GM12878 (cell line): ENCODE measurements around the gene NKX2-3. TPM values are rescaled to one million over a fixed set of nuclear protein-coding genes. Genes with fewer than 3 reads are reported as not detected.

ENCODE experiments used
- polyA plus RNA-seq, 11 experiments: library from polyadenylated mRNA; depleted of rRNA in 4 of 11; unstranded in 6 of 11; stranded (reverse) in 5 of 11; fragments of >200 nt; fragmentation: Nextera tagmentation in 4 of 11; fragmentation: Illumina TruSeq in 1 of 11; extraction: Ambion mirVana in 4 of 11; extraction: Trizol in 1 of 11; gene quantifications; 1 replicate in 1 of 11; 2 replicates in 10 of 11; pipeline versions ENCODE4 v1.2.1 to v1.2.3, GENCODE V29; 2011 to 2016; ENCODE audit warnings: inconsistent platforms in 2 of 11, missing spikeins in 2 of 11, low read depth in 1 of 11
- total RNA-seq, 4 experiments: library from RNA; depleted of rRNA in 3 of 4; stranded (reverse); fragments of >200 nt in 3 of 4; fragmentation: Illumina TruSeq in 1 of 4; extraction: Trizol in 1 of 4; gene quantifications; 2 replicates each; pipeline versions ENCODE4 v1.2.1 to v1.2.3, GENCODE V29; 2013 to 2021

The NKX2-3 gene
- total and polyA plus RNA-seq, 10 of the 15 experiments (the other 5 are each of a cell fraction or from before 2014, with no cell fraction given), result not detected

Other genes starting within 250 kb of the NKX2-3 start
- not detected in 2 replicates for gene CNNM1, start 203.6 kb upstream of the NKX2-3 start, total RNA-seq (2014; rRNA removed)
- gene CNNM1, start 203.6 kb upstream of the NKX2-3 start, total RNA-seq (2014; rRNA removed; fragmentation: Illumina TruSeq; extraction: Trizol), result not detected in 2 replicates
- not detected in 2 replicates for gene CNNM1, start 203.6 kb upstream of the NKX2-3 start, total RNA-seq (2021)
- not detected in 2 replicates for gene CNNM1, start 203.6 kb upstream of the NKX2-3 start, polyA plus RNA-seq (2011; rRNA removed)
- 0.01 TPM in 1 of 2 replicates, not detected in the other for gene CNNM1, start 203.6 kb upstream of the NKX2-3 start, polyA plus RNA-seq (2014; fragmentation: Illumina TruSeq; extraction: Trizol)
- not detected for gene CNNM1, start 203.6 kb upstream of the NKX2-3 start, polyA plus RNA-seq (2014; fragmentation: Nextera tagmentation; extraction: Ambion mirVana)
- not detected in 2 replicates for gene CNNM1, start 203.6 kb upstream of the NKX2-3 start, polyA plus RNA-seq (2014; rRNA removed)
- gene CNNM1, start 203.6 kb upstream of the NKX2-3 start, polyA plus RNA-seq (2016; fragmentation: Nextera tagmentation; extraction: Ambion mirVana), result not detected
- gene GOT1, start 102.3 kb upstream of the NKX2-3 start, total RNA-seq (2014; rRNA removed), result 37.1 and 42.2 TPM in 2 replicates
- 32.5 and 34.5 TPM in 2 replicates for gene GOT1, start 102.3 kb upstream of the NKX2-3 start, total RNA-seq (2014; rRNA removed; fragmentation: Illumina TruSeq; extraction: Trizol)
- gene GOT1, start 102.3 kb upstream of the NKX2-3 start, total RNA-seq (2021), result 35.6 and 36.4 TPM in 2 replicates
- 30.1 and 44.4 TPM in 2 replicates for gene GOT1, start 102.3 kb upstream of the NKX2-3 start, polyA plus RNA-seq (2011; rRNA removed)
- gene GOT1, start 102.3 kb upstream of the NKX2-3 start, polyA plus RNA-seq (2014; fragmentation: Illumina TruSeq; extraction: Trizol), result 63.6 and 92.0 TPM in 2 replicates
- 10 to 100 TPM; 56.2 to 58.4 TPM for gene GOT1, start 102.3 kb upstream of the NKX2-3 start, polyA plus RNA-seq (2014; fragmentation: Nextera tagmentation; extraction: Ambion mirVana)
- 33.8 and 38.9 TPM in 2 replicates for gene GOT1, start 102.3 kb upstream of the NKX2-3 start, polyA plus RNA-seq (2014; rRNA removed)
- gene GOT1, start 102.3 kb upstream of the NKX2-3 start, polyA plus RNA-seq (2016; fragmentation: Nextera tagmentation; extraction: Ambion mirVana), result 10 to 100 TPM; 67.4 to 67.5 TPM
- 15.6 and 16.0 TPM in 2 replicates for gene SLC25A28, start 87.5 kb downstream of the NKX2-3 start, total RNA-seq (2014; rRNA removed)
- gene SLC25A28, start 87.5 kb downstream of the NKX2-3 start, total RNA-seq (2014; rRNA removed; fragmentation: Illumina TruSeq; extraction: Trizol), result 27.0 and 27.5 TPM in 2 replicates
- 28.8 and 31.8 TPM in 2 replicates for gene SLC25A28, start 87.5 kb downstream of the NKX2-3 start, total RNA-seq (2021)
- 29.3 and 40.0 TPM in 2 replicates for gene SLC25A28, start 87.5 kb downstream of the NKX2-3 start, polyA plus RNA-seq (2011; rRNA removed)
- gene SLC25A28, start 87.5 kb downstream of the NKX2-3 start, polyA plus RNA-seq (2014; fragmentation: Illumina TruSeq; extraction: Trizol), result 47.8 and 49.6 TPM in 2 replicates
- 10 to 100 TPM; 20.2 to 22.8 TPM for gene SLC25A28, start 87.5 kb downstream of the NKX2-3 start, polyA plus RNA-seq (2014; fragmentation: Nextera tagmentation; extraction: Ambion mirVana)
- 43.2 and 45.8 TPM in 2 replicates for gene SLC25A28, start 87.5 kb downstream of the NKX2-3 start, polyA plus RNA-seq (2014; rRNA removed)
- gene SLC25A28, start 87.5 kb downstream of the NKX2-3 start, polyA plus RNA-seq (2016; fragmentation: Nextera tagmentation; extraction: Ambion mirVana), result 10 to 100 TPM in 1 of 2 experiments, 1 to 10 TPM in 1; 7.5 to 10.8 TPM
- 5.7 and 5.9 TPM in 2 replicates for gene ENTPD7, start 126.6 kb downstream of the NKX2-3 start, total RNA-seq (2014; rRNA removed)
- 6.1 and 6.4 TPM in 2 replicates for gene ENTPD7, start 126.6 kb downstream of the NKX2-3 start, total RNA-seq (2014; rRNA removed; fragmentation: Illumina TruSeq; extraction: Trizol)
- 6.5 and 6.7 TPM in 2 replicates for gene ENTPD7, start 126.6 kb downstream of the NKX2-3 start, total RNA-seq (2021)
- 4.6 and 5.2 TPM in 2 replicates for gene ENTPD7, start 126.6 kb downstream of the NKX2-3 start, polyA plus RNA-seq (2011; rRNA removed)
- gene ENTPD7, start 126.6 kb downstream of the NKX2-3 start, polyA plus RNA-seq (2014; fragmentation: Illumina TruSeq; extraction: Trizol), result 5.1 and 5.2 TPM in 2 replicates
- under 1 TPM; 0.73 to 0.90 TPM for gene ENTPD7, start 126.6 kb downstream of the NKX2-3 start, polyA plus RNA-seq (2014; fragmentation: Nextera tagmentation; extraction: Ambion mirVana)
- 2.9 and 4.1 TPM in 2 replicates for gene ENTPD7, start 126.6 kb downstream of the NKX2-3 start, polyA plus RNA-seq (2014; rRNA removed)
- gene ENTPD7, start 126.6 kb downstream of the NKX2-3 start, polyA plus RNA-seq (2016; fragmentation: Nextera tagmentation; extraction: Ambion mirVana), result 1 to 10 TPM; 5.2 TPM
- gene COX15, start 199.2 kb downstream of the NKX2-3 start, total RNA-seq (2014; rRNA removed), result 36.3 and 37.4 TPM in 2 replicates
- gene COX15, start 199.2 kb downstream of the NKX2-3 start, total RNA-seq (2014; rRNA removed; fragmentation: Illumina TruSeq; extraction: Trizol), result 30.6 and 32.9 TPM in 2 replicates
- gene COX15, start 199.2 kb downstream of the NKX2-3 start, total RNA-seq (2021), result 37.8 and 38.9 TPM in 2 replicates
- gene COX15, start 199.2 kb downstream of the NKX2-3 start, polyA plus RNA-seq (2011; rRNA removed), result 36.4 and 46.8 TPM in 2 replicates
- gene COX15, start 199.2 kb downstream of the NKX2-3 start, polyA plus RNA-seq (2014; fragmentation: Illumina TruSeq; extraction: Trizol), result 38.1 and 44.7 TPM in 2 replicates
- 10 to 100 TPM; 46.3 to 50.7 TPM for gene COX15, start 199.2 kb downstream of the NKX2-3 start, polyA plus RNA-seq (2014; fragmentation: Nextera tagmentation; extraction: Ambion mirVana)
- gene COX15, start 199.2 kb downstream of the NKX2-3 start, polyA plus RNA-seq (2014; rRNA removed), result 27.1 and 30.2 TPM in 2 replicates
- gene COX15, start 199.2 kb downstream of the NKX2-3 start, polyA plus RNA-seq (2016; fragmentation: Nextera tagmentation; extraction: Ambion mirVana), result 10 to 100 TPM; 38.4 to 42.8 TPM
- gene CUTC, start 199.3 kb downstream of the NKX2-3 start, total RNA-seq (2014; rRNA removed), result 23.8 and 28.3 TPM in 2 replicates
- 34.3 and 36.2 TPM in 2 replicates for gene CUTC, start 199.3 kb downstream of the NKX2-3 start, total RNA-seq (2014; rRNA removed; fragmentation: Illumina TruSeq; extraction: Trizol)
- gene CUTC, start 199.3 kb downstream of the NKX2-3 start, total RNA-seq (2021), result 25.7 and 26.7 TPM in 2 replicates
- 47.7 and 63.2 TPM in 2 replicates for gene CUTC, start 199.3 kb downstream of the NKX2-3 start, polyA plus RNA-seq (2011; rRNA removed)
- gene CUTC, start 199.3 kb downstream of the NKX2-3 start, polyA plus RNA-seq (2014; fragmentation: Illumina TruSeq; extraction: Trizol), result 34.3 and 42.5 TPM in 2 replicates
- gene CUTC, start 199.3 kb downstream of the NKX2-3 start, polyA plus RNA-seq (2014; fragmentation: Nextera tagmentation; extraction: Ambion mirVana), result 10 to 100 TPM; 64.6 to 71.7 TPM
- 34.3 and 37.6 TPM in 2 replicates for gene CUTC, start 199.3 kb downstream of the NKX2-3 start, polyA plus RNA-seq (2014; rRNA removed)
- gene CUTC, start 199.3 kb downstream of the NKX2-3 start, polyA plus RNA-seq (2016; fragmentation: Nextera tagmentation; extraction: Ambion mirVana), result 10 to 100 TPM; 44.0 to 49.6 TPM
- 0.11 and 0.93 TPM in 2 replicates for gene ABCC2, start 249.7 kb downstream of the NKX2-3 start, total RNA-seq (2014; rRNA removed)
- gene ABCC2, start 249.7 kb downstream of the NKX2-3 start, total RNA-seq (2014; rRNA removed; fragmentation: Illumina TruSeq; extraction: Trizol), result 0.28 and 0.36 TPM in 2 replicates
- 0.24 and 0.64 TPM in 2 replicates for gene ABCC2, start 249.7 kb downstream of the NKX2-3 start, total RNA-seq (2021)
- 0.95 and 1.1 TPM in 2 replicates for gene ABCC2, start 249.7 kb downstream of the NKX2-3 start, polyA plus RNA-seq (2011; rRNA removed)
- 0.14 and 0.35 TPM in 2 replicates for gene ABCC2, start 249.7 kb downstream of the NKX2-3 start, polyA plus RNA-seq (2014; fragmentation: Illumina TruSeq; extraction: Trizol)
- gene ABCC2, start 249.7 kb downstream of the NKX2-3 start, polyA plus RNA-seq (2014; fragmentation: Nextera tagmentation; extraction: Ambion mirVana), result under 1 TPM; 0.02 to 0.18 TPM
- gene ABCC2, start 249.7 kb downstream of the NKX2-3 start, polyA plus RNA-seq (2014; rRNA removed), result 0.19 and 0.22 TPM in 2 replicates
- gene ABCC2, start 249.7 kb downstream of the NKX2-3 start, polyA plus RNA-seq (2016; fragmentation: Nextera tagmentation; extraction: Ambion mirVana), result under 1 TPM; 0.20 to 0.21 TPM